HL-60 (cell line): Measurements from ENCODE around the gene SKI.

Source experiments
- GABPA ChIP-seq: IDR thresholded peaks from 2 replicates; pipeline ENCODE4 v1.6.1; 2012; ENCODE audit warnings: low read depth
- POLR2AphosphoS5 ChIP-seq: IDR thresholded peaks from 2 replicates; pipeline ENCODE4 v1.6.1; 2012; ENCODE audit warnings: low read depth
- TF ChIP-seq, protein P1 (sequence below): IDR thresholded peaks from one replicate; pipeline ENCODE4 v1.5.1; 2011; ENCODE audit warnings: low read length, control low read depth, inconsistent platforms; ENCODE audit not compliant: insufficient read depth
- TF ChIP-seq, protein P2 (sequence below): IDR thresholded peaks from 2 replicates; pipeline ENCODE4 v1.6.1; 2012; ENCODE audit warnings: low read depth; ENCODE audit not compliant: insufficient replicate concordance

DNA sequence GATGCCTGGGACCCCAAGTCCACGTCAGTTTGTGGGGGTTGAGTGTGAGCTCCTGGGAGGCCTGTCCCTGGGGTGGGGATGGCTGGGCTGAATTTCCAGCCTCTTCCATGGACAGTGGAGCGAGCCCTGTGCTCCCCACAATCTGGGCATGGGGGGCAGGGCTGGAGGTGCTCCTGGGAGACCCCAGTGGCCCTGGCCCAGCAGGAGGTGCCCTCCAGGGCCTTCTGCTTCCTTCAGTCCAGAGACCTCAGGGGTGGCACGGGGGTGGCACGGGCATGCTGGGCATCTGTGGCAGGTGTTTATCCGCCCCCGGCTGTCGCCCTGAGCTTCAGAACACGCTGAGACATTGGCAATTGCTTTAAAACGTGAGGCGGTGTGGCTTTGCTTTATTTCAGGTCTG, 122.4 kb downstream of the SKI start:
- TF ChIP-seq, protein P1, sequence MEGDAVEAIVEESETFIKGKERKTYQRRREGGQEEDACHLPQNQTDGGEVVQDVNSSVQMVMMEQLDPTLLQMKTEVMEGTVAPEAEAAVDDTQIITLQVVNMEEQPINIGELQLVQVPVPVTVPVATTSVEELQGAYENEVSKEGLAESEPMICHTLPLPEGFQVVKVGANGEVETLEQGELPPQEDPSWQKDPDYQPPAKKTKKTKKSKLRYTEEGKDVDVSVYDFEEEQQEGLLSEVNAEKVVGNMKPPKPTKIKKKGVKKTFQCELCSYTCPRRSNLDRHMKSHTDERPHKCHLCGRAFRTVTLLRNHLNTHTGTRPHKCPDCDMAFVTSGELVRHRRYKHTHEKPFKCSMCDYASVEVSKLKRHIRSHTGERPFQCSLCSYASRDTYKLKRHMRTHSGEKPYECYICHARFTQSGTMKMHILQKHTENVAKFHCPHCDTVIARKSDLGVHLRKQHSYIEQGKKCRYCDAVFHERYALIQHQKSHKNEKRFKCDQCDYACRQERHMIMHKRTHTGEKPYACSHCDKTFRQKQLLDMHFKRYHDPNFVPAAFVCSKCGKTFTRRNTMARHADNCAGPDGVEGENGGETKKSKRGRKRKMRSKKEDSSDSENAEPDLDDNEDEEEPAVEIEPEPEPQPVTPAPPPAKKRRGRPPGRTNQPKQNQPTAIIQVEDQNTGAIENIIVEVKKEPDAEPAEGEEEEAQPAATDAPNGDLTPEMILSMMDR, result no peak
- TF ChIP-seq, protein P2, sequence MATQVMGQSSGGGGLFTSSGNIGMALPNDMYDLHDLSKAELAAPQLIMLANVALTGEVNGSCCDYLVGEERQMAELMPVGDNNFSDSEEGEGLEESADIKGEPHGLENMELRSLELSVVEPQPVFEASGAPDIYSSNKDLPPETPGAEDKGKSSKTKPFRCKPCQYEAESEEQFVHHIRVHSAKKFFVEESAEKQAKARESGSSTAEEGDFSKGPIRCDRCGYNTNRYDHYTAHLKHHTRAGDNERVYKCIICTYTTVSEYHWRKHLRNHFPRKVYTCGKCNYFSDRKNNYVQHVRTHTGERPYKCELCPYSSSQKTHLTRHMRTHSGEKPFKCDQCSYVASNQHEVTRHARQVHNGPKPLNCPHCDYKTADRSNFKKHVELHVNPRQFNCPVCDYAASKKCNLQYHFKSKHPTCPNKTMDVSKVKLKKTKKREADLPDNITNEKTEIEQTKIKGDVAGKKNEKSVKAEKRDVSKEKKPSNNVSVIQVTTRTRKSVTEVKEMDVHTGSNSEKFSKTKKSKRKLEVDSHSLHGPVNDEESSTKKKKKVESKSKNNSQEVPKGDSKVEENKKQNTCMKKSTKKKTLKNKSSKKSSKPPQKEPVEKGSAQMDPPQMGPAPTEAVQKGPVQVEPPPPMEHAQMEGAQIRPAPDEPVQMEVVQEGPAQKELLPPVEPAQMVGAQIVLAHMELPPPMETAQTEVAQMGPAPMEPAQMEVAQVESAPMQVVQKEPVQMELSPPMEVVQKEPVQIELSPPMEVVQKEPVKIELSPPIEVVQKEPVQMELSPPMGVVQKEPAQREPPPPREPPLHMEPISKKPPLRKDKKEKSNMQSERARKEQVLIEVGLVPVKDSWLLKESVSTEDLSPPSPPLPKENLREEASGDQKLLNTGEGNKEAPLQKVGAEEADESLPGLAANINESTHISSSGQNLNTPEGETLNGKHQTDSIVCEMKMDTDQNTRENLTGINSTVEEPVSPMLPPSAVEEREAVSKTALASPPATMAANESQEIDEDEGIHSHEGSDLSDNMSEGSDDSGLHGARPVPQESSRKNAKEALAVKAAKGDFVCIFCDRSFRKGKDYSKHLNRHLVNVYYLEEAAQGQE, result no peak
- TF ChIP-seq GABPA (no peak), POLR2AphosphoS5 (no peak)
